WTC11 (cell line): ENCODE measurements around the gene SLC24A3. TPM values are rescaled to one million over a fixed set of nuclear protein-coding genes. Genes with fewer than 3 reads are reported as not detected.

Source experiments
- ATAC-seq: fragments of 200-7000 bp; cut with Tn5 transposase; 2 replicates; pipeline ENCODE4 v1.10.0; 2021; ENCODE audit warnings: mild to moderate bottlenecking, moderate library complexity
- CTCF ChIA-PET: fragments of 300-600 bp; sonication (Branson Sonifier 250); formaldehyde crosslinking; loops from one replicate; lab custom pipeline; 2021; ENCODE audit warnings: antibody characterized with exemption; lab: Charles Lee
- POLR2A ChIA-PET: fragments of 350-600 bp; sonication (Branson Sonifier 250); formaldehyde crosslinking; loops from one replicate; lab custom pipeline; 2021; ENCODE audit warnings: antibody characterized with exemption; lab: Charles Lee
- DNase-seq: peaks from one replicate; pipeline ENCODE4 v3.0.0; 2021; ENCODE audit warnings: low spot score
- H3K27ac Mint-ChIP-seq: 2 replicates; pipeline ENCODE4 v1.8.0; 2021; ENCODE audit warnings: mixed read lengths
- H3K27me3 Mint-ChIP-seq: 2 replicates; pipeline ENCODE4 v1.8.0; 2021; ENCODE audit warnings: low read depth, mild to moderate bottlenecking, moderate library complexity, mixed read lengths
- H3K36me3 Mint-ChIP-seq: 2 replicates; pipeline ENCODE4 v1.8.0; 2021; ENCODE audit warnings: mixed read lengths
- H3K4me1 Mint-ChIP-seq: 2 replicates; pipeline ENCODE4 v1.8.0; 2022; ENCODE audit warnings: mixed read lengths
- H3K4me3 Mint-ChIP-seq: 2 replicates; pipeline ENCODE4 v1.8.0; 2021; ENCODE audit warnings: mild to moderate bottlenecking, moderate library complexity, mixed read lengths
- H3K9me3 Mint-ChIP-seq: 2 replicates; pipeline ENCODE4 v1.8.0; 2021; ENCODE audit warnings: mixed read lengths
- ARID4B ChIP-seq: sonication (generic); formaldehyde crosslinking; IDR thresholded peaks from 2 replicates; pipeline ENCODE4 v1.8.0; 2023; ENCODE audit warnings: missing genetic modification reagents, mild to moderate bottlenecking, borderline replicate concordance
- ATF3 ChIP-seq: sonication (generic); formaldehyde crosslinking; conservative IDR thresholded peaks from 2 replicates; pipeline ENCODE4 v1.8.1; 2022; ENCODE audit warnings: mild to moderate bottlenecking, missing genetic modification reagents
- CBFB ChIP-seq: sonication (generic); formaldehyde crosslinking; IDR thresholded peaks from 2 replicates; pipeline ENCODE4 v1.8.1; 2022; ENCODE audit warnings: mild to moderate bottlenecking, low read depth, missing genetic modification reagents
- ELF4 ChIP-seq: sonication (generic); formaldehyde crosslinking; IDR thresholded peaks from 2 replicates; pipeline ENCODE4 v1.8.1; 2022; ENCODE audit warnings: low read depth, mild to moderate bottlenecking, moderate library complexity, missing genetic modification reagents
- ERG ChIP-seq: fragments of 250-450 bp; sonication (Bioruptor Pico); IDR thresholded peaks from 2 replicates; pipeline ENCODE4 v1.8.0; 2021; ENCODE audit warnings: mild to moderate bottlenecking
- ETV6 ChIP-seq: sonication (generic); formaldehyde crosslinking; IDR thresholded peaks from 2 replicates; pipeline ENCODE4 v1.8.1; 2022; ENCODE audit warnings: mild to moderate bottlenecking, missing genetic modification reagents
- HMGXB4 ChIP-seq: sonication (generic); formaldehyde crosslinking; IDR thresholded peaks from 2 replicates; pipeline ENCODE4 v1.8.1; 2023; ENCODE audit warnings: mild to moderate bottlenecking, moderate library complexity, missing genetic modification reagents
- KAT7 ChIP-seq: sonication (generic); formaldehyde crosslinking; IDR thresholded peaks from 2 replicates; pipeline ENCODE4 v1.8.1; 2023; ENCODE audit warnings: missing genetic modification reagents, mild to moderate bottlenecking, borderline replicate concordance
- MAX ChIP-seq: sonication (generic); formaldehyde crosslinking; IDR thresholded peaks from 2 replicates; pipeline ENCODE4 v1.8.0; 2022; ENCODE audit warnings: mild to moderate bottlenecking, missing genetic modification reagents
- NFATC4 ChIP-seq: fragments of 250-450 bp; sonication (Bioruptor Pico); IDR thresholded peaks from 2 replicates; pipeline ENCODE4 v1.9.0; 2021; ENCODE audit warnings: mild to moderate bottlenecking
- NFYB ChIP-seq: sonication (generic); formaldehyde crosslinking; conservative IDR thresholded peaks from 2 replicates; pipeline ENCODE4 v1.8.0; 2022; ENCODE audit warnings: low read depth, missing genetic modification reagents
- NR2C2 ChIP-seq: sonication (generic); formaldehyde crosslinking; IDR thresholded peaks from 2 replicates; pipeline ENCODE4 v1.8.0; 2022; ENCODE audit warnings: mild to moderate bottlenecking, missing genetic modification reagents
- OVOL2 ChIP-seq: fragments of 250-450 bp; sonication (Bioruptor Pico); IDR thresholded peaks from 2 replicates; pipeline ENCODE4 v1.9.0; 2021; ENCODE audit warnings: mild to moderate bottlenecking, borderline replicate concordance
- TEAD4 ChIP-seq: sonication (generic); formaldehyde crosslinking; IDR thresholded peaks from 2 replicates; pipeline ENCODE4 v1.8.0; 2022; ENCODE audit warnings: mild to moderate bottlenecking, missing genetic modification reagents
- TP53 ChIP-seq: sonication (generic); formaldehyde crosslinking; IDR thresholded peaks from 2 replicates; pipeline ENCODE4 v1.8.1; 2023; ENCODE audit warnings: mild to moderate bottlenecking, missing genetic modification reagents
- ZNF281 ChIP-seq: sonication (generic); formaldehyde crosslinking; IDR thresholded peaks from 2 replicates; pipeline ENCODE4 v1.8.0; 2023; ENCODE audit warnings: mild to moderate bottlenecking, missing genetic modification reagents
- ZNF416 ChIP-seq: fragments of 250-450 bp; sonication (Bioruptor Pico); IDR thresholded peaks from 2 replicates; pipeline ENCODE4 v1.9.0; 2021; ENCODE audit warnings: mild to moderate bottlenecking, inconsistent platforms
- ZSCAN18 ChIP-seq: fragments of 250-450 bp; sonication (Bioruptor Pico); IDR thresholded peaks from 2 replicates; pipeline ENCODE4 v2.1.2; 2022; ENCODE audit warnings: mild to moderate bottlenecking, moderate library complexity
- total RNA-seq: library from RNA; stranded (reverse); gene quantifications from 3 replicates; pipeline ENCODE4 v1.2.3, GENCODE V29; 2021

Gene SLC24A3
- total RNA-seq, 1 experiment from 2014 or later = 5.7 TPM

GRCh38 chr20:19504251-19504650 lies 291.8 kb downstream of the SLC24A3 start (continued):
- TF ChIP-seq ZNF281 (CRISPR knock-in tag) = no peak
- no peak for TF ChIP-seq ETV6 (CRISPR knock-in tag)
- TF ChIP-seq ERG (CRISPR knock-in tag) = no peak
- no peak for TF ChIP-seq TP53 (CRISPR knock-in tag)
- TF ChIP-seq TEAD4 = no peak
- no peak for TF ChIP-seq CBFB (CRISPR knock-in tag)
- TF ChIP-seq NFYB (CRISPR knock-in tag) = no peak
- TF ChIP-seq NFATC4 = no peak

- no peak for ATAC-seq
- Mint-ChIP-seq H3K4me1 (peaks cover 12% of the 10 kb centered on the region), H3K27me3 (peaks cover 2% of the 10 kb centered on the region; the same call in 1 of the 2 replicates), H3K9me3 (no peaks in the 10 kb centered on the region), H3K4me3 (no peak overlapping the region), H3K36me3 (no peaks in the 10 kb centered on the region), H3K27ac (no peak overlapping the region)
- POLR2A ChIA-PET = no interaction called here
- CTCF ChIA-PET = no interaction called here
- no peak for DNase-seq
- TF ChIP-seq NR2C2 = no peak
- TF ChIP-seq NFATC4 = no peak
- no peak for TF ChIP-seq KAT7 (CRISPR knock-in tag)
Measured at GRCh38 chr20:19506021-19506420, 293.6 kb downstream of the SLC24A3 start.

- no peak for TF ChIP-seq HMGXB4
- TF ChIP-seq, all 79 proteins: peak for 0
- Mint-ChIP-seq H3K9me3 (peaks cover 4% of the 10 kb centered on the region; the same call in 1 of the 2 replicates), H3K27me3 (peaks cover 2% of the 10 kb centered on the region; the same call in 1 of the 2 replicates), H3K27ac (no peak overlapping the region), H3K36me3 (no peaks in the 10 kb centered on the region), H3K4me1 (peaks cover 12% of the 10 kb centered on the region), H3K4me3 (no peak overlapping the region)
- ATAC-seq = no peak
- DNase-seq = no peak
- ChIA-PET CTCF (interaction anchor here (0.7 kb wide), 1 partner anchor 301 kb away, joined by 3 read pairs; no protein-coding TSS in a partner anchor), POLR2A (no interaction called here)
Measured at GRCh38 chr20:19508449-19508848, 296.0 kb downstream of the SLC24A3 start.

- H3K4me3 Mint-ChIP-seq = no peak overlapping the region
- peaks cover 12% of the 10 kb centered on the region for H3K4me1 Mint-ChIP-seq
- H3K27ac Mint-ChIP-seq = no peak overlapping the region
- no peak for ATAC-seq
- ChIA-PET POLR2A (no interaction called here), CTCF (no interaction called here)
- H3K27me3 Mint-ChIP-seq = peaks cover 2% of the 10 kb centered on the region; the same call in 1 of the 2 replicates
- no peaks in the 10 kb centered on the region for H3K36me3 Mint-ChIP-seq
- H3K9me3 Mint-ChIP-seq = peaks cover 20% of the 10 kb centered on the region
- DNase-seq = no peak
- TF ChIP-seq ZSCAN18 (CRISPR knock-in tag) (no peak), ARID4B (CRISPR knock-in tag) (no peak), TEAD4 (no peak), ZNF416 (CRISPR knock-in tag) (no peak), MAX (CRISPR knock-in tag) (no peak), OVOL2 (CRISPR knock-in tag) (no peak), ELF4 (CRISPR knock-in tag) (no peak), ATF3 (CRISPR knock-in tag) (no peak)
Measured at GRCh38 chr20:19510611-19511010, 298.2 kb downstream of the SLC24A3 start.
